Hematopoietic multipotent progenitor cell (in vitro differentiated cells): Measurements from ENCODE around the gene CLSTN3. TPM values are rescaled to one million over a fixed set of nuclear protein-coding genes. Genes with fewer than 3 reads are reported as not detected.
A peak's percentile ranks its signal among the peaks of the same experiment; 100 is the strongest.
"Not testable (repeated sequence)": the region's sequence is repeated elsewhere in the genome, so short reads cannot be mapped to it uniquely, and the experiment has no call there.

Experiments used
- DNase-seq, 3 donors: peaks; one replicate each; pipeline ENCODE4 v3.0.0-alpha.2; 2011 to 2015; ENCODE audit warnings: low read depth in 2 of 3, low spot score in 2 of 3
- small RNA-seq: library from RNA; depleted of rRNA; stranded (forward); fragments of <200 nt; gene quantifications from one replicate; pipeline ENCODE3, GENCODE V24; 2012
- total RNA-seq: library from RNA; depleted of rRNA; stranded (reverse); fragments of >200 nt; gene quantifications from one replicate; pipeline ENCODE4 v1.2.3, GENCODE V29; 2012

CLSTN3 gene
- total RNA-seq, 1 donor = 53.9 TPM

DNA sequence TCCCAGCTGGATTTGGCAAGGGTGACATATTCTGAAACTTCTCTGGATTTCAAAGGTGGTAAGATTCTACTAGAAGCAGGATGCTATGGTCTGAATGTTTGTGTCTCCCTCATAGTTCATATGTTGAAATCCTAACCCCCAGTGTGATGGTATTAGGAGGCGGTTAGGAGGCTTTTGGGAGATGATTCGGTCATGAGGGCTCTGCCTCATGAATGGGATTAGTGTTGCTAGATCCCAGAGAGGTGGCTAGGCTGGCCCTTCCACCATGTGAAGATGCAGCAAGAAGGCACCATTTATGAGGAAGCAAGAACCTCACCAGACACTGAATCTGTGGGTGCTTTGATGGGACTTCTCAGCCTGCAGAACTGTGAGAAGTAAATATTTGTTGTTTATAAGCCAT lies 48.3 kb downstream of the CLSTN3 start:
- no peak for DNase-seq

DNA sequence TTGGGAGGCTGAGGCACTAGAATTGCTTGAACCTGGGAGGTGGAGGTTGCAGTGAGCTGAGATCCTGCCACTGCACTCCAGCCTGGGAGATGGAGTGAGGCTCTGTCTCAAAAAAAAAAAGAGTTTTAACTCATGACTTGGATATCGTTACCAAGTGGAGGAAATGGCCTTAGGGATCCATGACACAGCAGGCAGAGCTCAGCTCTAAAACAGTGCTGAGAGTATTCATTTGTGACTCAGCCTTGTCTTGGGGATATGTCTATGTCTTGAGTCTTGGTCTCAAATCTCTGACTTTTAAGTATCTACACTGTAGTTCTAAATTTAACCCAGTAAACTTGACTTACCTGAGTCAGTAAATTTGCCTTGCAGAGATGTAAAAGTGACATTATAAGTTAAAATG lies 50.5 kb downstream of the CLSTN3 start:
- DNase-seq = no peak

DNA sequence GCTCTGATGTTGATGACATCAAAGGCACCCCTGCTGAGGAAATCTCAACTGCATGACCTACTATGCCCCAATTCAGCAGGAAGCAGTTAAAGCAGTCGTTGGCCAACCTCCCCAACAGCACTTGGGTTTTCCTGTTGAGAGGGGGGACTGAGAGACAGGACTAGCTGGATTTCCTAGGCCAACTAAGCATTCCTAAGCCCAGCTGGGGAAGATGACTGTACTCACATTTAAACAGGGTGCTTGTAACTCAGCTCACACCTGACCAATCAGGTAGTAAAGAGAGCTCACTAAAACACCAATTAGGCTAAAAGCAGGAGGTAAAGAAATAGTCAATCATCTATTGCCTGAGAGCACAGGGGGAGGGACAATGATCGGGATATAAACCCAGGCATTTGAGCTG lies 55.9 kb downstream of the CLSTN3 start:
- DNase-seq = not testable (repeated sequence)

DNA sequence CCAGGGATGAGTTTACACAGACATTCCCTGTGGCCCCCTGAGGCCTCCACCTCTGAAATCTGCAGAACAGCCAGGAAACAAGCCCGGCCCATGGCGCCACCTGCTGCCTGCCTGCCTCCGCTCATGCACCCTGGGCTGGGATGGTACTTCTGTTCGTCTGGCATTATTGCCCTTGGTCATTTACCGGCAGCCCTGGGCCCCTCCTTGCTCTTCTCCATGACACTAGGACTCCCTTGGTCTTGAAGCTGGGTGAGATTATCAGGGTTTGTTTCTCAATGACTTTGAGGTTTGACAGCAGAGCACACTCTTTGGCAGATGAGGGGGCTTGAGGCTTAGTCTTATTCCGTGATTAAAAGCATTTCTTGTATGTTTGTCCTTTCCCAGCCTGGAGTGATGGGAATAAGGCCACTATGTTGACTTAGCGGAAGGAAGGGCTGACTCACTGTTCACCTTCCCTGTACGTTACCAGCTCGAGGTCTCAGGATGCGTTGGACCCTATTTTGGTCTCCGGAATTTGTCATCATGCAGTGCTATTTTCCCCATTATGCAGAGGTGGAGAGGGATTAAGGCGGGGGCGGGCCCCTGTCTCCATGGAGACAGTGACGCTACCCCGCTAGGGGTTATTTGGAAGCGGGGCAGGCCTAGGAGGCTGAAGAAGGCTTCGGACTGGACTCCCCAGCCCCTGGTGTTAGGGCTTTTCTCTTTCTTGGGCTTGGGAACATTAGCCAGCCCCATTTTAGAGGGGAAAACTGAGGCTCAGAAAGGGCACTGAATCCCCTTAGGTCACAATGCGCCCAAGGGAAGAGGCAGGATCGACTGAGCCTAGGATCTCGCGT lies 58.6 kb downstream of the CLSTN3 start:
- peak; percentile 29 to 70 (median 67) for DNase-seq

DNA sequence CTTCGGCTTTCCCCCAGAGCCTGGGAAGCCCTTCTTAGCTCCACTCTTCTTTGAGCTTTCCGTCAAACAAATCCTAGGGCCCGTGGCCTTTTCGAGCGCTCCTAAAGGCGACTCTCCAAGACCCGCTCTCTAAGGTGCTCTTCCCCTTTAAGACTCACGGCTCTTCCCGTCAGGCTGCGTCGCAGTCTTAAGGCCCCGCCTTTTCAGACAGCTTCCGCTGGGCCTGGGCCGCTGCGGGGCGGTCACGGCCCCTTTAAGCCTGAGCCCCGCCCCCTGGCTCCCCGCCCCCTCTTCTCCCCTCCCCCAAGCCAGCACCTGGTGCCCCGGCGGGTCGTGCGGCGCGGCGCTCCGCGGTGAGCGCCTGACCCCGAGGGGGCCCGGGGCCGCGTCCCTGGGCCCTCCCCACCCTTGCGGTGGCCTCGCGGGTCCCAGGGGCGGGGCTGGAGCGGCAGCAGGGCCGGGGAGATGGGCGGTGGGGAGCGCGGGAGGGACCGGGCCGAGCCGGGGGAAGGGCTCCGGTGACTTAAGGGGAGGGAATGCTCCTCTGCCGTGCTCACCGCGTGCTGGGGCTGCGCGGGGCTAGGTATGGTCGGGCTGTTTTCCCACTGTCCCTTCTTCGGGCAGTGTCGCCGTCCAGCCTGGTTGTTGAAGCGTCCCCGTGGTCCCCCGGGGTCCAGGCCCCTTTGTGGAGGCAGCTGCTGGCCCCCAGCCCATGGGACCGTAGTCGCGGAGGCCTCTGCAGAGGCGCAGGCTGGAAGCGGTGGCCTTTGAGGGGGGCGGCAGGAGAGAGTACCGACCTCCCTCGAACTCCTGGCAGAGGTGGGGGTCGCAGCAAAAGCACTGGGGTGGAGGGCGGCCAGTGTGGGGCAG lies 59.5 kb downstream of the CLSTN3 start, which contains the start of gene PEX5:
Gene PEX5 (plus strand): TSS at position 289 of the 870 bp plus-strand sequence. CDS start 692 bp downstream, outside the sequence.
- DNase-seq = peak; percentile 57 to 94 (median 85)

DNA sequence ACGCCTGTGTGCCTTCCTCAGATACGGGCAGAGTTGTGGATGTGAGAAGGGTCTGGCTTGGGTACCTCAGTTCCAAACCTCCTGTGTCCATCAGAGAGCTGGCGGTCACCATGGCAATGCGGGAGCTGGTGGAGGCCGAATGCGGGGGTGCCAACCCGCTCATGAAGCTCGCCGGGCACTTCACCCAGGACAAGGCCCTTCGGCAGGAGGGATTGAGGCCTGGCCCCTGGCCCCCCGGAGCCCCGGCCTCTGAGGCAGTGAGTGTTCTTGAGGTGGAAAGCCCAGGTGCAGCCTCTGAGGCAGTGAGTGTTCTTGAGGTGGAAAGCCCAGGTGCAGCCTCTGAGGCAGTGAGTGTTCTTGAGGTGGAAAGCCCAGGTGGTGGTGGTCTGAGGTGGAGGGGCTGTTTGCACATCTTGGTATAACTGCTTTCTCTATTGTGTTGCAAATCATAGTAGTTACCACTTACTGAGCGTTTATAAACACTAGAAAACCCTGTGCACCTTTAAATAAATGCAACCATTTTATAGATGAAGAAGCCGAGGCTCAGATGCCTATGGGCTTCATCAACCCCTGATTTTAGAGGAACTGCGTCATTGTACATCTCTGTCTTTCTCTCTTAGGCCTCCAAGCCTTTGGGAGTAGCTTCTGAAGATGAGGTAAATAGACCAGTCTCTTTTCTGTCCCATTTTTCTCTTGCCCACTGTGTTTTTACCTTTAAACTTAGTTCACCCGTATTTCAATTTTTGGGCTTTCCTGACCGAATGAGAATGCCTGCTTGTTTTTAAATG lies 60.3 kb downstream of the CLSTN3 start:
- DNase-seq = no peak

DNA sequence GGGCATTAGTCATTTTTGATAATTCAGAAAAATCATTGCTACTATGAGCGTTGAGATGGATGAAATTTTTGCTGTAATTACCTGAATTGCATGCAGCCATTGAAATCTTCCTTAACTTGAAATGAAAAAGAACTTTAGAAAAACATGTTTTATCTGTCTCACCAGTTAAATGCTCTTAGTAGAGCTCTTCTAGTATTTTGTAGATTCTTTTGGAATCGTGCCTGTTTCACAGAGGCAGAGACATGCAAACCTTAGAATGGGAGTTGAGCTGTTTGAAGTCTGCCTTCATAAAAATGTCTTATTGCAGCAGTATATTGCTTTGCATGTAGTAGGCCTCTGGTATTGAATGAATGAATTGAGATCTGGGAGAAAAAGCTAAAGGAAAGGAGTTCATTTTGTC lies 63.5 kb downstream of the CLSTN3 start:
- no peak for DNase-seq

DNA sequence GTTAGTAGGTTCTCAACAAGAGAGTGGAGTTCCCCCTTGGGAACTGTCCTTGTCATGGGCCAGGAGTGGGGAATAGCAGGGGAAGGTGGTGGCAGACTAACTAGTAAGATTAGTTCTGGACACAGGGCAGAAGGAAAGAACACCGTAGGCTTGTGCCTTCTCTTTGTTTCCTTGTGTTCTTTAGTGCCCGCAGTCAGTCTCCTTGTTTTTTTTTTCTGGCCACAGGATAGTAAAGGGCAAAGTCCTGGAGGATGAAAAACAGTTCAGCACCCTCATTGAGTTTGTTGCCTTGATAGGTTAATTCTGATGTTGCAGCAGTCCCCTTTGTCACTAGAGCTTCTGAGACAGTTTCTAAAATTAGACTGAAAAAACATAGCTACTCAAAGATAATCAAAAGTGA lies 67.7 kb downstream of the CLSTN3 start:
- DNase-seq = no peak

DNA sequence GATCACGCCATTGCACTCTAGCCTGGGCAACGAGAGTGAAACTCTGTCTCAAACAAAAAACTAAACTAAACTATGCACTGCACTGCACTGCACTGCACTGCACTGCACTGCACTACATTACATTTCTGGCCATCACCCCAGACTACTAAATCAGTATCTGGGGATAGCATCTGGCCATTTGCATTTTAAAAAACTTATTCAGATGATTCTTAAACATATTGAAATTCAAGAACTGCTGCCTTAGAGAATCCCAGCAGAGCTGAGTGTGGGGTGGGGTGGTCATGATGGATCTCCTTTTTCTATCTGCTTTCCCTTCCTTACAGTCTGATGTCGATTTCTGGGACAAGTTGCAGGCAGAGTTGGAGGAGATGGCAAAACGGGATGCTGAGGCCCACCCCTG lies 72.9 kb downstream of the CLSTN3 start:
- no peak for DNase-seq

DNA sequence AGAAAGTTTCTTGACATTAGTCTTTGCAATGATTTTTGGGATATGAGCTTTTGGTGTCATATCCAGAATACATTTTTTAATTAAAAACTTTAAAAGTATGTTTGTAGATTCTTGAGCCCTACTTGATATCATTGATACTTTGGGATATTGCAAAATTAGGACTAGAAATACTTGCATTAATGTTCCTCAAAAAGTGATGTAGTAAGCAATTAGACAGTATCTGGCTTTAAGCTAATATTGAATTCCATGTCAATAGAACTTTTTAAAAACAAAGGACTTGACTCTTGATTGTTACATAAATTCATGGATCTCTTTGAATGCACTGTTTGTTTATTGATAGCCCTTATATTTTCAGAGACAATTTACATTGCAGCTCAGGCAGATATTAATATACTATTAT lies 74.9 kb downstream of the CLSTN3 start:
- DNase-seq = no peak

DNA sequence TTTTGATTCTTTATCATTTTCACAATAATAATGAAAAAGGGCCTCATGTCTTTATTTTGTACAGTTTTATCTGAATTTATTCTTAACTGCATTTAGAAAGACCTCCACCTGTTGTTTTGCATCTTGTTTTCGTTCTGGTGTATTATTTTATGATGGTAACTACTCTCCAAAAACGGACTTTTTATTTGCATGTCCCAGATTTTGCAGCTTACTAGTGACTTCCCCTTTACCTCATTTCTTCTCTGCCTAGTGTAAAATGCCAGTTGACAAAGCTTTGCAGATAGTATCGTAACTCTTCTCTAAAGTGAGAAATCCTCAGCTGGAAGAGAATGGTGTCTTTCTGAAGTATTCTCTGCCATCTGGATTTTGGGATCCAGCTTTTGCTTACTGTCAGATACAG lies 76.5 kb downstream of the CLSTN3 start:
- no peak for DNase-seq

DNA sequence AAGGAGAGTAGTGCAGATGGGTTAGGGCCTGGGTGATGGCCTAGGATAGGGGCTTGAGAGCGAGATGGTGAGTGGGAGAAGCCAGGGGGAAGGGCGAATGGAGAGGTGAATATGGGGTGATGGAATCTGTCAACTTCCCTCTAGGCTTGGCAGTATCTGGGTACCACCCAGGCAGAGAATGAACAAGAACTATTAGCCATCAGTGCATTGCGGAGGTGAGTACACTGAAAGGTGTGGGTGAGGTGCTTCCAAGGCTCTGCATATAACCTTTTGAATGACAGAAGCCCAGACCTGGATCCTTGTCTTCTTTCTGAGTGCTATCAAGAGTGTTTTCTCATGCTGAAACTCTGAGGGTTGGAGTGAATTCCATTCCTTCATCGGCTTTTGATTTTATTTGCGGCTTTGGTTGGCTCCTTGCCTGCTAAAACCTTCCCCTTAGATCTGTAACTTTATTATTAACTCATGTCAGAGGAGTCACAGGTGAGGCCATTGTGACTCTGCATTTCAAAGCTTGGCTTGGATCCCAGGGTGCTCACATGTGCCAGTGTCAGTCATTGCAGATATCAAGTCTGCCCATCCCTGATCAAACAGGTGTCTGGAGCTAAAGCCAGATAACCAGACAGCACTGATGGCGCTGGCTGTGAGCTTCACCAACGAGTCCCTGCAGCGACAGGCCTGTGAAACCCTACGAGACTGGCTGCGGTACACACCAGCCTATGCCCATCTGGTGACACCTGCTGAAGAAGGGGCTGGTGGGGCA lies 77.9 kb downstream of the CLSTN3 start:
- DNase-seq = no peak

Small RNA genes within 50 kb of the gene (small RNA-seq; reads per million reads assigned to genes)
- not detected for gene RNU6-485P

Other genes with a start within 250 kb of the CLSTN3 start
- 16.2 TPM for gene LRRC23, start 225.5 kb upstream of the CLSTN3 start, total RNA-seq
- 14.0 TPM for gene ENO2, start 215.8 kb upstream of the CLSTN3 start, total RNA-seq
- 25.0 TPM for gene ATN1, start 202.4 kb upstream of the CLSTN3 start, total RNA-seq
- gene RNU7-1, start 186.6 kb upstream of the CLSTN3 start, total RNA-seq = not detected
- 336 TPM for gene C12orf57, start 186.3 kb upstream of the CLSTN3 start, total RNA-seq
- gene PTPN6, start 179.0 kb upstream of the CLSTN3 start, total RNA-seq = 403 TPM
- gene PHB2, start 159.7 kb upstream of the CLSTN3 start, total RNA-seq = 344 TPM
- gene EMG1, start 159.5 kb upstream of the CLSTN3 start, total RNA-seq = 22.4 TPM
- 33.1 TPM for gene LPCAT3, start 111.9 kb upstream of the CLSTN3 start, total RNA-seq
- gene C1S, start 69.7 kb upstream of the CLSTN3 start, total RNA-seq = 0.81 TPM
- gene C1R, start 37.9 kb upstream of the CLSTN3 start, total RNA-seq = 11.0 TPM
- gene C1RL, start 21.2 kb upstream of the CLSTN3 start, total RNA-seq = 71.9 TPM
- under 0.01 TPM for gene RBP5, start 1.5 kb upstream of the CLSTN3 start, total RNA-seq
- gene PEX5, start 59.3 kb downstream of the CLSTN3 start, total RNA-seq = 32.3 TPM
- not detected for gene ACSM4, start 173.7 kb downstream of the CLSTN3 start, total RNA-seq